OCI-LY7 (cell line): Measurements from ENCODE around the gene GLT8D2.

ENCODE experiments used
- EZH2phosphoT487 ChIP-seq: fragments of 200-600 bp; sonication (generic); IDR thresholded peaks from 2 replicates; pipeline ENCODE4 v1.6.1; 2018; ENCODE audit warnings: low read depth, borderline replicate concordance, mild to moderate bottlenecking, mixed run types, antibody characterized with exemption, low read length, moderate library complexity, mixed read lengths
- TF ChIP-seq, protein P1 (sequence below): fragments of 200-600 bp; sonication (generic); conservative IDR thresholded peaks from 2 replicates; pipeline ENCODE4 v1.5.1; 2014; ENCODE audit warnings: mild to moderate bottlenecking, antibody characterized with exemption, low read length, moderate library complexity, mixed read lengths

GRCh38 chr12:104046306-104046705 lies 3.7 kb downstream of the GLT8D2 start:
- TF ChIP-seq, protein P1, sequence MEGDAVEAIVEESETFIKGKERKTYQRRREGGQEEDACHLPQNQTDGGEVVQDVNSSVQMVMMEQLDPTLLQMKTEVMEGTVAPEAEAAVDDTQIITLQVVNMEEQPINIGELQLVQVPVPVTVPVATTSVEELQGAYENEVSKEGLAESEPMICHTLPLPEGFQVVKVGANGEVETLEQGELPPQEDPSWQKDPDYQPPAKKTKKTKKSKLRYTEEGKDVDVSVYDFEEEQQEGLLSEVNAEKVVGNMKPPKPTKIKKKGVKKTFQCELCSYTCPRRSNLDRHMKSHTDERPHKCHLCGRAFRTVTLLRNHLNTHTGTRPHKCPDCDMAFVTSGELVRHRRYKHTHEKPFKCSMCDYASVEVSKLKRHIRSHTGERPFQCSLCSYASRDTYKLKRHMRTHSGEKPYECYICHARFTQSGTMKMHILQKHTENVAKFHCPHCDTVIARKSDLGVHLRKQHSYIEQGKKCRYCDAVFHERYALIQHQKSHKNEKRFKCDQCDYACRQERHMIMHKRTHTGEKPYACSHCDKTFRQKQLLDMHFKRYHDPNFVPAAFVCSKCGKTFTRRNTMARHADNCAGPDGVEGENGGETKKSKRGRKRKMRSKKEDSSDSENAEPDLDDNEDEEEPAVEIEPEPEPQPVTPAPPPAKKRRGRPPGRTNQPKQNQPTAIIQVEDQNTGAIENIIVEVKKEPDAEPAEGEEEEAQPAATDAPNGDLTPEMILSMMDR, result no peak
- no peak for TF ChIP-seq EZH2phosphoT487
